ENCODE data around the gene CHRNA4. TPM values are rescaled to one million over a fixed set of nuclear protein-coding genes. Genes with fewer than 3 reads are reported as not detected.

The CHRNA4 gene
- total and polyA plus RNA-seq, 9 donors: 0.06 to 2.9 (median 0.43) TPM; not detected in 2

- WGBS, 3 donors: 77 to 85% (median 78%) methylated on average over 23 to 27 of the region's 27 CpGs
- TF ChIP-seq EP300 (IDR thresholded peaks at IDR 0.05): no peak
- no peak for TF ChIP-seq CTCF (IDR thresholded peaks at IDR 0.05)
- no peak for TF ChIP-seq POLR2A (IDR thresholded peaks at IDR 0.05)
- H3K4me1 ChIP-seq (ENCODE audit: insufficient read depth): no peaks in the 10 kb centered on the region
- H3K27ac ChIP-seq: no peak overlapping the region
- H3K9me3 ChIP-seq: no peaks in the 10 kb centered on the region
- no peaks in the 10 kb centered on the region for H3K36me3 ChIP-seq
- H3K4me3 ChIP-seq: no peak overlapping the region
- H3K27me3 ChIP-seq: no peaks in the 10 kb centered on the region
- DNase-seq: no peak
- intact Hi-C loops (cut with DNase I): no loop called here
Observed at GRCh38 chr20:63398744-63399514, 37.8 kb upstream of the CHRNA4 start.

GRCh38 chr20:63397946-63398450, 36.8 kb upstream of the CHRNA4 start:
- 79 to 80% (median 80%) methylated on average over 23 to 25 of the region's 25 CpGs for WGBS, 3 donors
- DNase-seq: no peak
- intact Hi-C loops (cut with DNase I): no loop called here
- Histone ChIP-seq H3K4me1 (ENCODE audit: insufficient read depth) (no peaks in the 10 kb centered on the region), H3K27ac (no peak overlapping the region), H3K4me3 (no peak overlapping the region), H3K9me3 (no peaks in the 10 kb centered on the region), H3K36me3 (no peaks in the 10 kb centered on the region), H3K27me3 (no peaks in the 10 kb centered on the region)
- TF ChIP-seq CTCF (IDR thresholded peaks at IDR 0.05) (no peak), POLR2A (IDR thresholded peaks at IDR 0.05) (no peak), EP300 (IDR thresholded peaks at IDR 0.05) (no peak)

GRCh38 chr20:63397155-63397843, 36.1 kb upstream of the CHRNA4 start:
- H3K27me3 ChIP-seq: no peaks in the 10 kb centered on the region
- intact Hi-C loops (cut with DNase I): no loop called here
- 78 to 85% (median 82%) methylated on average over 30 of the region's 30 CpGs for WGBS, 3 donors
- no peaks in the 10 kb centered on the region for H3K9me3 ChIP-seq
- DNase-seq: no peak
- no peaks in the 10 kb centered on the region for H3K4me1 ChIP-seq (ENCODE audit: insufficient read depth)
- H3K4me3 ChIP-seq: no peak overlapping the region
- no peak for TF ChIP-seq EP300 (IDR thresholded peaks at IDR 0.05)
- TF ChIP-seq POLR2A (IDR thresholded peaks at IDR 0.05): no peak
- TF ChIP-seq CTCF (IDR thresholded peaks at IDR 0.05): no peak
- H3K36me3 ChIP-seq: no peaks in the 10 kb centered on the region
- no peak overlapping the region for H3K27ac ChIP-seq

GRCh38 chr20:63396300-63396699, 35.2 kb upstream of the CHRNA4 start:
- Histone ChIP-seq H3K27me3 (no peaks in the 10 kb centered on the region), H3K36me3 (no peaks in the 10 kb centered on the region), H3K9me3 (no peaks in the 10 kb centered on the region), H3K4me3 (no peak overlapping the region), H3K27ac (no peak overlapping the region), H3K4me1 (ENCODE audit: insufficient read depth) (no peaks in the 10 kb centered on the region)
- intact Hi-C loops (cut with DNase I): no loop called here
- TF ChIP-seq POLR2A (IDR thresholded peaks at IDR 0.05): no peak
- TF ChIP-seq CTCF (IDR thresholded peaks at IDR 0.05): no peak
- no peak for TF ChIP-seq EP300 (IDR thresholded peaks at IDR 0.05)
- 79 to 80% (median 79%) methylated on average over 12 of the region's 12 CpGs for WGBS, 3 donors
- DNase-seq: no peak
